A673 (cell line): ENCODE results near the gene ARL10. TPM values are rescaled to one million over a fixed set of nuclear protein-coding genes. Genes with fewer than 3 reads are reported as not detected.

Experiments
- BruUV-seq: library from RNA; stranded (reverse); fragments of 400-500 nt; replicated peaks from 2 replicates; lab custom pipeline; 2021; lab: Mats Ljungman, UMichigan
- CTCF ChIA-PET: fragments of 300-600 bp; sonication (Branson Sonifier 250); formaldehyde crosslinking; loops from one replicate; lab custom pipeline; 2022; ENCODE audit warnings: antibody characterized with exemption; lab: Charles Lee
- POLR2A ChIA-PET: fragments of 300-600 bp; sonication (Branson Sonifier 250); formaldehyde crosslinking; loops from one replicate; lab custom pipeline; 2022; ENCODE audit warnings: antibody characterized with exemption; ENCODE audit not compliant: low non-redundant PET; lab: Charles Lee
- DNase-seq: peaks from one replicate; pipeline ENCODE4 v3.0.0-alpha.2; 2015; ENCODE audit warnings: low spot score
- H3K27ac ChIP-seq: fragments of 200-600 bp; sonication (generic); 2 replicates; pipeline ENCODE4 v1.5.1; 2016; ENCODE audit warnings: mixed run types, low read depth, mild to moderate bottlenecking, mixed read lengths, antibody characterized with exemption, low read length; ENCODE audit not compliant: poor library complexity, severe bottlenecking
- H3K27me3 ChIP-seq: fragments of 200-600 bp; sonication (generic); replicated peaks from 2 replicates; pipeline ENCODE4 v1.6.1; 2017; ENCODE audit warnings: mixed run types, low read depth, mild to moderate bottlenecking, mixed read lengths, antibody characterized with exemption, low read length; ENCODE audit not compliant: insufficient read depth, poor library complexity
- H3K36me3 ChIP-seq: fragments of 200-600 bp; sonication (generic); 2 replicates; pipeline ENCODE4 v1.6.1; 2016; ENCODE audit warnings: mixed run types, mild to moderate bottlenecking, mixed read lengths, antibody characterized with exemption, low read length; ENCODE audit not compliant: insufficient read depth, poor library complexity, severe bottlenecking
- H3K4me1 ChIP-seq: fragments of 200-600 bp; sonication (generic); 2 replicates; pipeline ENCODE4 v1.6.1; 2017; ENCODE audit warnings: mixed run types, mild to moderate bottlenecking, mixed read lengths, antibody characterized with exemption, low read length; ENCODE audit not compliant: insufficient read depth, poor library complexity, severe bottlenecking
- H3K4me3 ChIP-seq: fragments of 200-600 bp; sonication (generic); 2 replicates; pipeline ENCODE4 v1.5.1; 2016; ENCODE audit warnings: low read depth, mixed run types, mild to moderate bottlenecking, mixed read lengths, low read length; ENCODE audit not compliant: poor library complexity, severe bottlenecking
- H3K9me3 ChIP-seq: fragments of 200-600 bp; sonication (generic); 2 replicates; pipeline ENCODE4 v1.6.1; 2016; ENCODE audit warnings: mixed run types, low read depth, mild to moderate bottlenecking, mixed read lengths, antibody characterized with exemption, low read length; ENCODE audit not compliant: poor library complexity, severe bottlenecking
- CTCF ChIP-seq: fragments of 300-800, 200-600 bp; sonication (generic); conservative IDR thresholded peaks from 2 replicates; pipeline ENCODE4 v1.5.1; 2017; ENCODE audit warnings: low read depth, mild to moderate bottlenecking, antibody characterized with exemption, low read length, moderate library complexity, mixed read lengths
- EZH2 ChIP-seq: fragments of 200-600 bp; sonication (generic); IDR thresholded peaks from 2 replicates; pipeline ENCODE4 v1.6.1; 2017; ENCODE audit warnings: borderline replicate concordance, low read depth, mild to moderate bottlenecking, mixed read lengths, antibody characterized with exemption, low read length; ENCODE audit not compliant: poor library complexity, severe bottlenecking
- intact Hi-C: fragments of 100-400 bp; cut with micrococcal nuclease; formaldehyde crosslinking; loops from one replicate; pipeline ENCODE4 v1.10.0; 2022; ENCODE audit not compliant: unreplicated experiment
- total RNA-seq: library from RNA; stranded (reverse); gene quantifications from 2 replicates; pipeline ENCODE4 v1.2.3, GENCODE V29; 2021

ARL10 gene
- total RNA-seq, 1 experiment from 2014 or later, result 13.6 TPM

- CTCF ChIA-PET, result no interaction called here
- no peaks in the 10 kb centered on the region for H3K27me3 ChIP-seq
These were observed 13.0 kb upstream of the ARL10 start for GRCh38 chr5:176352116-176352878.

GRCh38 chr5:176353533-176353932 is 11.8 kb upstream of the ARL10 start:
- CTCF ChIA-PET, result no interaction called here
- intact Hi-C loops, result no loop called here
- H3K9me3 ChIP-seq, result no peaks in the 10 kb centered on the region
- no peaks in the 10 kb centered on the region for H3K27me3 ChIP-seq
- H3K4me3 ChIP-seq, result no peak overlapping the region
- no peak for TF ChIP-seq CTCF
- no peak for TF ChIP-seq EZH2
- H3K27ac ChIP-seq, result no peak overlapping the region
- POLR2A ChIA-PET, result no interaction called here
- no peak for DNase-seq
- BruUV-seq, result no TSS peak
- H3K4me1 ChIP-seq, result no peaks in the 10 kb centered on the region
- peaks cover 49% of the 10 kb centered on the region for H3K36me3 ChIP-seq

More at GRCh38 chr5:176352116-176352878, 13.0 kb upstream of the ARL10 start:
- TF ChIP-seq CTCF, result no peak
- no peak for TF ChIP-seq EZH2
- no peak overlapping the region for H3K4me3 ChIP-seq
- no peaks in the 10 kb centered on the region for H3K4me1 ChIP-seq
- DNase-seq, result no peak
- H3K27ac ChIP-seq, result no peak overlapping the region
- BruUV-seq, result no TSS peak
- POLR2A ChIA-PET, result no interaction called here
- no peaks in the 10 kb centered on the region for H3K9me3 ChIP-seq
- peaks cover 55% of the 10 kb centered on the region for H3K36me3 ChIP-seq
- intact Hi-C loops, result no loop called here

GRCh38 chr5:176355400-176356178 is 9.7 kb upstream of the ARL10 start:
- Histone ChIP-seq H3K9me3 (no peaks in the 10 kb centered on the region), H3K4me1 (no peaks in the 10 kb centered on the region), H3K36me3 (peaks cover 34% of the 10 kb centered on the region), H3K27ac (no peak overlapping the region), H3K27me3 (no peaks in the 10 kb centered on the region), H3K4me3 (no peak overlapping the region)
- no peak for DNase-seq
- intact Hi-C loops, result no loop called here
- TF ChIP-seq EZH2, result no peak
- no peak for TF ChIP-seq CTCF
- BruUV-seq, result no TSS peak
- POLR2A ChIA-PET, result interaction anchor here (0.6 kb wide), 1 partner anchor 412 kb away, joined by 4 read pairs; no protein-coding TSS in a partner anchor
- CTCF ChIA-PET, result no interaction called here
